Measurements from ENCODE around the gene PSMB7.

PSMB7 gene

DNA sequence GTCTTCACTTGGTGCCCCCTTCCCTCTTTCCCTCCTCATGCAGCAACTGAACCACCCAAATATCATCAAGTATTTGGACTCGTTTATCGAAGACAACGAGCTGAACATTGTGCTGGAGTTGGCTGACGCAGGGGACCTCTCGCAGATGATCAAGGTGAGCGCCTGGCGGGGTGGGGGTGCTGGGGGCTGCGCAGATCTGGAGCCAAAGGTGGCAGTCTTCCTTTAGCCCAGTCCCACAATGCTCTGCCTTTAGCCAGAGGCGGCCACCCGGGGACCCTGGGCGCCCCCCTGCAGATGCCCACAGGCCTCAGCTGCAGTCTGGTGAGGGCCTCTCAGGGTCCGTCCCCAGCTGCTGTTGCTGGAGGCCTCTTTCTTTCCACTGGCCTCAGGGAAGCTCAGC lies 93.8 kb downstream of the PSMB7 start:
- no peaks in the 10 kb centered on the region for H3K9me3 ChIP-seq (ENCODE audit: insufficient read depth, low read length)
- H3K4me3 ChIP-seq (ENCODE audit: insufficient read length, low read depth), result no peak overlapping the region
- DNase-seq (ENCODE audit: low read depth, low spot score), result no peak
- H3K27me3 ChIP-seq (ENCODE audit: insufficient read depth, insufficient read length), result no peaks in the 10 kb centered on the region
- H3K4me1 ChIP-seq (ENCODE audit: insufficient read depth, insufficient read length), result peaks cover 15% of the 10 kb centered on the region
- TF ChIP-seq SUZ12 (IDR thresholded peaks at IDR 0.05; ENCODE audit: extremely low read depth, insufficient read depth, insufficient read length) (no peak), YY1 (IDR thresholded peaks at IDR 0.05; ENCODE audit: insufficient read depth, insufficient read length) (no peak), ZNF274 (IDR thresholded peaks at IDR 0.05; ENCODE audit: low read depth, low read length) (no peak)
- peaks cover 77% of the 10 kb centered on the region for H3K36me3 ChIP-seq (ENCODE audit: insufficient read depth, insufficient read length, low read length)
- H3K9ac ChIP-seq (ENCODE audit: insufficient read length, low read depth), result no peak overlapping the region

- H3K9me3 ChIP-seq (ENCODE audit: insufficient read depth, low read length), result no peaks in the 10 kb centered on the region
- peak; percentile 75 for DNase-seq (ENCODE audit: low read depth, low spot score)
- peaks cover 77% of the 10 kb centered on the region for H3K36me3 ChIP-seq (ENCODE audit: insufficient read depth, insufficient read length, low read length)
- no peak overlapping the region for H3K4me3 ChIP-seq (ENCODE audit: insufficient read length, low read depth)
- H3K4me1 ChIP-seq (ENCODE audit: insufficient read depth, insufficient read length), result peaks cover 15% of the 10 kb centered on the region
- TF ChIP-seq SUZ12 (IDR thresholded peaks at IDR 0.05; ENCODE audit: extremely low read depth, insufficient read depth, insufficient read length) (no peak), YY1 (IDR thresholded peaks at IDR 0.05; ENCODE audit: insufficient read depth, insufficient read length) (no peak), ZNF274 (IDR thresholded peaks at IDR 0.05; ENCODE audit: low read depth, low read length) (no peak)
- no peak overlapping the region for H3K9ac ChIP-seq (ENCODE audit: insufficient read length, low read depth)
- H3K27me3 ChIP-seq (ENCODE audit: insufficient read depth, insufficient read length), result no peaks in the 10 kb centered on the region
These were observed 94.9 kb downstream of the PSMB7 start for GRCh38 chr9:124320062-124320973.

- TF ChIP-seq SUZ12 (IDR thresholded peaks at IDR 0.05; ENCODE audit: extremely low read depth, insufficient read depth, insufficient read length) (no peak), YY1 (IDR thresholded peaks at IDR 0.05; ENCODE audit: insufficient read depth, insufficient read length) (no peak), ZNF274 (IDR thresholded peaks at IDR 0.05; ENCODE audit: low read depth, low read length) (no peak)
- Histone ChIP-seq H3K9me3 (ENCODE audit: insufficient read depth, low read length) (no peaks in the 10 kb centered on the region), H3K4me1 (ENCODE audit: insufficient read depth, insufficient read length) (peaks cover 8% of the 10 kb centered on the region), H3K27me3 (ENCODE audit: insufficient read depth, insufficient read length) (no peaks in the 10 kb centered on the region), H3K4me3 (ENCODE audit: insufficient read length, low read depth) (no peak overlapping the region), H3K36me3 (ENCODE audit: insufficient read depth, insufficient read length, low read length) (peaks cover 79% of the 10 kb centered on the region), H3K9ac (ENCODE audit: insufficient read length, low read depth) (no peak overlapping the region)
- DNase-seq (ENCODE audit: low read depth, low spot score), result no peak
These were observed 99.4 kb downstream of the PSMB7 start for GRCh38 chr9:124315882-124316281.

DNA sequence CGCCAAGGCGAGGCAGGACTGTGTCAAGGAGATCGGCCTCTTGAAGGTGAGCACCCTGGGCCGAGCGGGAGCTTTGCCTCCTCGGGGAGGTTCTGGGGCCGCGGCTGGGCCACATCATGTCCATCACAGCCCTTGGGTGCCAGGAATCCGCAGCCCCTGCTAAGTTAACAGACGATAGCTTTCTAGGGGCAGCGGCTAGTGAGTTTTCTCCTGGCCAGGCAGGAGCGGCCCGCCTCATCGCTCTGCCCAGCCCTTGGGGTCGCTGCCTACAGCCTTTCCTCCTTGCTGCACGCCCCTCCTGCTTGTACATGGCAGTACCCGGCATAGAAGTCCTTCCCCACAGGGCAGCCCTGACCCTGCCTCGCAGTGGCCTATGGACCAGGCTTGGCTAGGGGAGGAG lies 101.3 kb downstream of the PSMB7 start:
- peaks cover 19% of the 10 kb centered on the region for H3K4me1 ChIP-seq (ENCODE audit: insufficient read depth, insufficient read length)
- DNase-seq (ENCODE audit: low read depth, low spot score), result no peak
- no peak overlapping the region for H3K9ac ChIP-seq (ENCODE audit: insufficient read length, low read depth)
- TF ChIP-seq ZNF274 (IDR thresholded peaks at IDR 0.05; ENCODE audit: low read depth, low read length) (no peak), SUZ12 (IDR thresholded peaks at IDR 0.05; ENCODE audit: extremely low read depth, insufficient read depth, insufficient read length) (no peak), YY1 (IDR thresholded peaks at IDR 0.05; ENCODE audit: insufficient read depth, insufficient read length) (no peak)
- H3K36me3 ChIP-seq (ENCODE audit: insufficient read depth, insufficient read length, low read length), result peaks cover 82% of the 10 kb centered on the region
- H3K9me3 ChIP-seq (ENCODE audit: insufficient read depth, low read length), result no peaks in the 10 kb centered on the region
- no peaks in the 10 kb centered on the region for H3K27me3 ChIP-seq (ENCODE audit: insufficient read depth, insufficient read length)
- no peak overlapping the region for H3K4me3 ChIP-seq (ENCODE audit: insufficient read length, low read depth)

GRCh38 chr9:124312290-124313265 lies 102.7 kb downstream of the PSMB7 start:
- no peak for DNase-seq (ENCODE audit: low read depth, low spot score)
- H3K4me3 ChIP-seq (ENCODE audit: insufficient read length, low read depth), result no peak overlapping the region
- H3K36me3 ChIP-seq (ENCODE audit: insufficient read depth, insufficient read length, low read length), result peaks cover 86% of the 10 kb centered on the region
- H3K4me1 ChIP-seq (ENCODE audit: insufficient read depth, insufficient read length), result peaks cover 23% of the 10 kb centered on the region
- no peaks in the 10 kb centered on the region for H3K27me3 ChIP-seq (ENCODE audit: insufficient read depth, insufficient read length)
- no peak for TF ChIP-seq SUZ12 (IDR thresholded peaks at IDR 0.05; ENCODE audit: extremely low read depth, insufficient read depth, insufficient read length)
- no peak for TF ChIP-seq YY1 (IDR thresholded peaks at IDR 0.05; ENCODE audit: insufficient read depth, insufficient read length)
- no peak for TF ChIP-seq ZNF274 (IDR thresholded peaks at IDR 0.05; ENCODE audit: low read depth, low read length)
- no peak overlapping the region for H3K9ac ChIP-seq (ENCODE audit: insufficient read length, low read depth)
- no peaks in the 10 kb centered on the region for H3K9me3 ChIP-seq (ENCODE audit: insufficient read depth, low read length)

DNA sequence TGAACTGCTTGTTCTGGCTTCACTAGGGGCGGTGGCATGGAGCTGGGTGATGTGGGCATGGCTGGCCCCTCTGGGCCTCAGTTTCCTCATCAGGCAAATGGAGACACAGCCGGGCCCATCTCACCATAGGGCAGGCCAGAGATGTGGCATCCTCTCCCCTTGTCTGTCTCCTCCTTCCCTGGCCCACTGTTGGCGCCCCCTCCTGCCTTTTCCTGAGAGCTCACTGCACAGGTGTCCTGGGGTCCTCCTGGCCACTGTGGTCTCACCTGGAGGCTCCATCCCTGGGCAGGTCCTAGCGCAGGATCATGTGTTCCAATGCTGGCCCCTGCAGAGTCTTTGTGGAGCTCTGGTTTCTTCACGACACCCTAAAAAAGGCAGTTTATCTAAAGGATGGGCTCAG lies 104.0 kb downstream of the PSMB7 start:
- Histone ChIP-seq H3K9me3 (ENCODE audit: insufficient read depth, low read length) (no peaks in the 10 kb centered on the region), H3K36me3 (ENCODE audit: insufficient read depth, insufficient read length, low read length) (peaks cover 82% of the 10 kb centered on the region), H3K27me3 (ENCODE audit: insufficient read depth, insufficient read length) (no peaks in the 10 kb centered on the region), H3K4me3 (ENCODE audit: insufficient read length, low read depth) (no peak overlapping the region), H3K9ac (ENCODE audit: insufficient read length, low read depth) (no peak overlapping the region), H3K4me1 (ENCODE audit: insufficient read depth, insufficient read length) (peaks cover 23% of the 10 kb centered on the region)
- DNase-seq (ENCODE audit: low read depth, low spot score), result no peak
- TF ChIP-seq ZNF274 (IDR thresholded peaks at IDR 0.05; ENCODE audit: low read depth, low read length) (no peak), YY1 (IDR thresholded peaks at IDR 0.05; ENCODE audit: insufficient read depth, insufficient read length) (no peak), SUZ12 (IDR thresholded peaks at IDR 0.05; ENCODE audit: extremely low read depth, insufficient read depth, insufficient read length) (no peak)
